HepG2 (cell line): ENCODE data around the gene MYO7B. TPM values are rescaled to one million over a fixed set of nuclear protein-coding genes. Genes with fewer than 3 reads are reported as not detected.

Experiments
- ATAC-seq: fragments of 200-7000 bp; cut with Tn5 transposase; 3 replicates; pipeline ENCODE4 v1.9.1; 2020; ENCODE audit warnings: mild to moderate bottlenecking, moderate library complexity
- BruUV-seq: library from RNA; stranded (reverse); fragments of 400-500 nt; replicated peaks from 2 replicates; lab custom pipeline; 2021; lab: Mats Ljungman, UMichigan
- CTCF ChIA-PET: fragments of 300-600 bp; formaldehyde crosslinking; extraction: SDS; loops from one replicate; lab custom pipeline; 2021; ENCODE audit warnings: low total read pairs, inconsistent platforms, low intra/inter-chr PET ratio; lab: Yijun Ruan, JAX
- POLR2A ChIA-PET: fragments of 350-600 bp; sonication (Branson Sonifier 250); formaldehyde crosslinking; loops from one replicate; lab custom pipeline; 2020; ENCODE audit warnings: antibody characterized with exemption, inconsistent platforms; lab: Yijun Ruan, JAX
- DNase-seq: peaks from one replicate; pipeline ENCODE4 v3.0.0-alpha.2; 2015; ENCODE audit warnings: low spot score
- FAIRE-seq: peaks from 3 replicates; lab custom pipeline; 2011; peaks lifted over from hg19 to GRCh38; lab: Jason Lieb, UNC
- H2AFZ ChIP-seq: one replicate; pipeline ENCODE4 v1.6.1; 2011; ENCODE audit warnings: low read length, inconsistent platforms
- H3K27ac ChIP-seq: fragments of 300-600 bp; 3 replicates; pipeline ENCODE4 v1.8.0; 2011; ENCODE audit warnings: mixed run types, mild to moderate bottlenecking, mixed read lengths, low read length, inconsistent platforms; ENCODE audit not compliant: insufficient read depth; ENCODE audit errors: extremely low read length
- H3K27me3 ChIP-seq, 2 experiments: fragments of 200-600 bp in 1 of 2; 2 replicates in 1 of 2; 3 replicates in 1 of 2; pipeline versions ENCODE4 v1.6.0 to v1.8.0; 2011; ENCODE audit warnings: low read length in 2 of 2, mild to moderate bottlenecking in 2 of 2, moderate library complexity in 2 of 2, inconsistent platforms in 1 of 2; ENCODE audit not compliant: insufficient read depth in 2 of 2, control insufficient read depth in 1 of 2
- H3K36me3 ChIP-seq, 2 experiments: fragments of 200-600 bp in 1 of 2; replicated peaks in 1 of 2; 2 replicates in 1 of 2; 3 replicates in 1 of 2; pipeline versions ENCODE4 v1.5.1 to v1.8.0; 2011; ENCODE audit warnings: low read length in 2 of 2, inconsistent platforms in 1 of 2; ENCODE audit not compliant: insufficient read depth in 2 of 2, control insufficient read depth in 1 of 2
- H3K4me1 ChIP-seq: 2 replicates; pipeline ENCODE4 v1.5.1; 2012; ENCODE audit warnings: low read length, inconsistent platforms; ENCODE audit not compliant: insufficient read depth
- H3K4me2 ChIP-seq: 2 replicates; pipeline ENCODE4 v1.6.0; 2011; ENCODE audit warnings: low read depth, low read length, inconsistent platforms
- H3K4me3 ChIP-seq, 3 experiments: fragments of 200-600 bp in 1 of 3; sonication (generic), shearing (Covaris generic) in 1 of 3; replicated peaks in 1 of 3; 2 replicates each; pipeline ENCODE4 v1.5.1; 2011 to 2016; ENCODE audit warnings: low read length in 3 of 3, inconsistent platforms in 2 of 3, low read depth in 2 of 3, mild to moderate bottlenecking in 2 of 3, control low read depth in 1 of 3, mixed read lengths in 1 of 3; ENCODE audit not compliant: insufficient read depth in 1 of 3
- H3K79me2 ChIP-seq: one replicate; pipeline ENCODE4 v1.6.1; 2011; ENCODE audit warnings: low read length, inconsistent platforms; ENCODE audit not compliant: insufficient read depth
- H3K9ac ChIP-seq: 2 replicates; pipeline ENCODE4 v1.6.0; 2011; ENCODE audit warnings: mild to moderate bottlenecking, low read depth, low read length, inconsistent platforms; ENCODE audit not compliant: insufficient read depth
- H3K9me3 ChIP-seq: 2 replicates; pipeline ENCODE4 v1.5.1; 2012; ENCODE audit warnings: mild to moderate bottlenecking, low read length
- H4K20me1 ChIP-seq: 2 replicates; pipeline ENCODE4 v1.6.0; 2011; ENCODE audit warnings: inconsistent platforms, mild to moderate bottlenecking, low read length, moderate library complexity; ENCODE audit not compliant: insufficient read depth
- ARNT ChIP-seq: fragments of 450-650 bp; IDR thresholded peaks from 2 replicates; pipeline ENCODE4 v1.6.1; 2017
- E2F5 ChIP-seq: sonication (generic); formaldehyde crosslinking; conservative IDR thresholded peaks from 2 replicates; pipeline ENCODE4 v1.4.0; 2020; ENCODE audit warnings: missing genetic modification reagents
- FIP1L1 ChIP-seq: fragments of 200-400 bp; formaldehyde crosslinking; IDR thresholded peaks from 2 replicates; pipeline ENCODE4 v1.6.1; 2018; ENCODE audit warnings: low read depth, mild to moderate bottlenecking, low read length, moderate library complexity, borderline replicate concordance; ENCODE audit not compliant: insufficient read depth
- HDAC6 ChIP-seq: fragments of 200-600 bp; sonication (generic); IDR thresholded peaks from 2 replicates; pipeline ENCODE4 v1.7.0; 2017; ENCODE audit warnings: mild to moderate bottlenecking, antibody characterized with exemption, low read length, low read depth
- MLLT10 ChIP-seq: sonication (generic); formaldehyde crosslinking; IDR thresholded peaks from 2 replicates; pipeline ENCODE4 v1.4.0; 2020; ENCODE audit warnings: missing genetic modification reagents
- TP53 ChIP-seq: sonication (generic); formaldehyde crosslinking; conservative IDR thresholded peaks from 2 replicates; pipeline ENCODE4 v1.4.0; 2020; ENCODE audit warnings: missing genetic modification reagents
- ZFP36L2 ChIP-seq: sonication (generic); formaldehyde crosslinking; IDR thresholded peaks from 2 replicates; pipeline ENCODE4 v1.4.0; 2020; ENCODE audit warnings: missing genetic modification reagents
- ZNF432 ChIP-seq: sonication (generic); formaldehyde crosslinking; IDR thresholded peaks from 2 replicates; pipeline ENCODE4 v1.5.0; 2020; ENCODE audit warnings: missing genetic modification reagents, mild to moderate bottlenecking, borderline replicate concordance
- WGBS: methylation state at CpG from one replicate; pipeline ENCODE4 v1.1.6; 2017; ENCODE audit warnings: low lambda C conversion rate; 5-methylcytosine and 5-hydroxymethylcytosine counted together
- in situ Hi-C: cut with HindIII; loops from 2 replicates; pipeline ENCODE4 v1.10.0; 2017; ENCODE audit warnings: low pct_unique_long_range_greater_than_20kb; ENCODE audit not compliant: extremely low pct_ligation_motif_present
- intact Hi-C: fragments of 100-400 bp; cut with micrococcal nuclease; formaldehyde crosslinking; loops from one replicate; pipeline ENCODE4 v1.10.0; 2022; ENCODE audit not compliant: unreplicated experiment
- polyA plus RNA-seq, 8 experiments: library from polyadenylated mRNA; depleted of rRNA in 3 of 8; stranded (reverse) in 7 of 8; unstranded in 1 of 8; fragments of >200 nt; fragmentation: Illumina TruSeq in 4 of 8; extraction: Trizol in 4 of 8; gene quantifications; 2 replicates each; pipeline versions ENCODE4 v1.2.1 to v1.2.3, GENCODE V29; 2011 to 2016; ENCODE audit warnings: low read depth in 4 of 8, missing spikeins in 1 of 8, mixed read lengths in 1 of 8; ENCODE audit not compliant: insufficient read depth in 1 of 8
- total RNA-seq, 5 experiments: library from RNA; depleted of rRNA; stranded (reverse); fragments of >200 nt; fragmentation: Illumina TruSeq; extraction: Trizol; gene quantifications; 2 replicates each; pipeline ENCODE4 v1.2.3, GENCODE V29; 2016; ENCODE audit warnings: low read depth in 1 of 5

Gene MYO7B
- total and polyA plus RNA-seq, 2 of the 13 experiments (the other 11 are each of a cell fraction or from before 2014, with no cell fraction given), result not detected

GRCh38 chr2:127647242-127648190 lies 112.0 kb downstream of the MYO7B start:
- ChIA-PET CTCF (no interaction called here), POLR2A (no interaction called here)
- Histone ChIP-seq H2AFZ (no peak overlapping the region), H3K79me2 (no peaks in the 10 kb centered on the region), H4K20me1 (no peaks in the 10 kb centered on the region), H3K4me3 (peak overlapping the region in 1 of 3 experiments; percentile 55; a peak in 1 of 6 replicates), H3K4me1 (peaks cover 75% of the 10 kb centered on the region), H3K27me3 (peaks cover 8 to 65% of the 10 kb centered on the region in 2 experiments), H3K27ac (no peak overlapping the region), H3K9me3 (no peaks in the 10 kb centered on the region), H3K9ac (no peak overlapping the region), H3K36me3 (no peaks in the 10 kb centered on the region), H3K4me2 (peak overlapping the region; percentile 70)
- intact Hi-C loops (loop anchor here (10.0 kb wide), 1 partner anchor 113 kb away; the partner anchor contains the start of gene MYO7B), in situ Hi-C loops (no loop called here)
- ATAC-seq (no peak), DNase-seq (no peak), FAIRE-seq (no peak)
- TF ChIP-seq TP53, result no peak
- TF ChIP-seq ZFP36L2 (CRISPR knock-in tag), result no peak
- TF ChIP-seq HDAC6, result no peak
- TF ChIP-seq ARNT, result no peak
- no peak for TF ChIP-seq E2F5 (CRISPR knock-in tag)
- TF ChIP-seq MLLT10 (CRISPR knock-in tag), result no peak
- no peak for TF ChIP-seq FIP1L1
- no peak for TF ChIP-seq ZNF432 (CRISPR knock-in tag)
- 39% methylated on average over 14 of the region's 16 CpGs for WGBS
- BruUV-seq, result no TSS peak
